GM12872 (cell line): ENCODE results near the gene SFMBT2.

Source experiments
- CTCF ChIP-seq: IDR thresholded peaks from 3 replicates; pipeline ENCODE4 v1.5.1; 2011; ENCODE audit warnings: low read depth, mild to moderate bottlenecking, low read length, moderate library complexity; ENCODE audit not compliant: insufficient read depth

SFMBT2 gene

DNA sequence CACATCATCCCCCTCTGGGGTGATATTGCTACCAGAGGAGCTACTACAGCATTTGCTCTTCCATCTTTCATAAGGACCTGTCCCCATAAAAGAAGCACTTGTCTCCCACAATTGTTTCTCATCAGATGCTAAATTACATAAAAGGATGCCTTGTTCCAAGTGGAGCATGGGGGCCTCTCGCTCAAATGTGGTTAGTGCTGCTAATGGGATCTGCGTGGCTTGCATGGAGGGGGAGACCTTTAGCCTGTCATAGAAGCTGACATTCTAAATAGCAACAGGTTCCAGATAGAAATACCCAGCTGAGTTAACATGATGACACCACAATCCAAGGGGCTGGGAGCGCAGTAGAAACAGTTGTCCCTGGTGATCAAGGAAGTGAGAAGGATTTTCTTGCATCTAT, 257.9 kb downstream of the SFMBT2 start:
- TF ChIP-seq CTCF: no peak

DNA sequence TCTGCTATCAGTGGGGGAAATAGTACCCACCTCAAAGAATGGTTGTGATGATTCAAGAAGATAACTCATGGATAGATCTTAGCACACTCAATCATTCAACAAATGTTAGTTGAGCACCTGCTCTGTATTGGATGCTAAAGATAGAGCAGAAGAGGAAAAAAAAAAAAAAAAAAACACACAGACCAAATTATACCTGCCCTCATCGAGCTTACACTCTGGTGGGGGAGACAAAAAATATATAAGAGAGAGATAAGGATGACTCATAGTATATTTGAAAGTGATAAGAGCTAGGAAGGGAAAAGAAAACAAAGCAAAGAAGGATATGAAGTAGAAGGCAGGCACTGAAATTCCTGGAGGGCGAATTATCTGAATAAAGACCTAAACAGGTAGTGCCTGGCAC, 258.5 kb downstream of the SFMBT2 start:
- TF ChIP-seq CTCF: no peak

- TF ChIP-seq CTCF: no peak
These were observed 259.3 kb downstream of the SFMBT2 start for GRCh38 chr10:7151538-7151937.

DNA sequence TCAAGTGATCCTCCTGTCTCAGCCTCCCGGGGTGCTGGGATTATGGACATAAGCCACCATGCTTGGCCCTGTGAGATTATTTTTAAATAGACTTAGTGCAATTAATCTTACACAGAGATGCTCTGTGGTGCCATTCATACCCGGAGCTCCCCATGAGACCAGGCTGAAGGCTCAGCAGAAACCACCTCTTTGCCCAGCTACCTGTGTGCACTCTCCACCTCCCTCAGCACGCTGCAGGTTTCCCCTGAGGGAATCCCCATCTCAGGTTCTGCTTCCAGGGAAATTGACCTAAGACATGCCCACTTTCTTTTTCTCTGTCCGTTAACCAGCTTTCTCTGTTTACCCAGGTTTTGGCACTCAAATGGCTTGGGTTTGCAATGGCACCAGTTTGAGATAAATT, 260.5 kb downstream of the SFMBT2 start:
- TF ChIP-seq CTCF: no peak

DNA sequence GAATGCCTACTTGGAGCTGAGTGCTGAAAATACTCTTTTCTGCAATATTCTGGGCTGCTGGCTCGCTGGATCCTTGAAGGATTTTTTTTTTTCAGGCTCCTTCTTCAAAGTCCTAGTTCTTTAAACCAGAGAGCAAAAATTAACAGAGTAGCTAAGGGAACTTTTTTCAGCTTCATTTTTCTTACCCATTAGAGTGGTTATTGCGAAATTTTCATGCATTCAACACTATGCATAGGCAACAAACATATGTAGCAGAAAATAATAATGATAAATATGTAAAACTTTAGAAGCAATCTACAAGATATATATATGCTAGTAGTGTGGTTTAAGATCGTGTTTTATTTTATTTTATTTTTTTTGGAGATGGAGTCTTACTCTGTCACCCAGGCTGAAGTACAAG, 264.6 kb downstream of the SFMBT2 start:
- TF ChIP-seq CTCF: no peak

DNA sequence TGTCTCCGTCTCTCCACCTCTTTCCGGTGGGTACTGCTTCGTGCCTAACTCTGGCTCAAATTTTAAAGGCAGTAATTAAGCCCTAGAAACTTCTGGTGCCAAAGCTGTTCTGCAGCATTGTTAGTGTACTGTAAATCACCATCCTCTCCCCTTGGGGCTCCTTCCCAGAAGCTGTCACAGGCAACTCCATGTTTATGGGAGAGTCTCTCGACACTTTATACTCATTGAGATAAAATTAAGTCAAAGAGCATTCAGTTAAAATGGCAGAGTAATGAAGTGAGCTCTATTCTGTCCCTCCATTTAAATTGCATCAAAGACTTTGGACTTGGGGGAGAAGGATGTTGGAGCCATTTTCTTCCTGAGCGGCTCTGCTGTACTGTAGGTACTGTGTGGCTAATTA, 274.8 kb downstream of the SFMBT2 start:
- TF ChIP-seq CTCF: no peak

DNA sequence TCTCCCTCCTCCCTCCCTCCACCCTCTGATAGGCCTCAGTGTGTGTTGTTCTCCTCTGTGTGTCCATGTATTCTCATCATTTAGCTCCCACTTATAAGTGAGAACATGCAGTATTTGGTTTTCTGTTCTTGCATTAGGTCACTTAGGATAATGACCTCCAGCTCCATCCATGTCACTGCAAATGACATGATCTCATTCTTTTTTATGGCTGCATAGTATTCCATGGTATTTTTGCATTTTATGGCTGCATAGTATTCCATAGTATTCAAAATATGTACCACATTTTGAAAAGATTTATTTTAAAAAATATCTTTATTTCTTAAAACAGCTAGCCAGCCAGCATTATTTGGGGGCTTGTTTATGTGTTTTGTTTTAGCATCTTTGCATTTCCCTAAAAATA, 275.6 kb downstream of the SFMBT2 start:
- no peak for TF ChIP-seq CTCF

DNA sequence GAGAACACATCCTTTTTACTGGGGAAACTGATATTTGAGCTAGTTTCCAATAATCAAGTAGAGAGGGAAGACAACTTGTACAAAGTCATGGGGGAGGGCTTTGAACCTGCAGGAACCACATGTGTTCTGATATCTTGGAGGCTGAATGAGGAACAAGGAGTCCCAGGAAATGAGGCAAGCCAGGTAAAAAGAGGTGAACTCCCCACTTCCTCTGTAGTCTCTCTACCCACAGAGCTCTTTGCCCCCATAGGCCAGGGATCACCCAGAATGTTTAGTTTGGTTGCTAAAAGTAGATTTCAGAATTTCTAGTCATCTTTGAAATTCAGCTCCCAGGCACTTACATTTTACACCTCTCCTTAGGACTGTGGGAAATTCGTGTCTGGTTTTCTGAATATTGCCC, 276.4 kb downstream of the SFMBT2 start:
- no peak for TF ChIP-seq CTCF
